H9 (cell line): Measurements from ENCODE around the gene GTF2IRD2. TPM values are rescaled to one million over a fixed set of nuclear protein-coding genes. Genes with fewer than 3 reads are reported as not detected.
"Not testable (repeated sequence)": the region's sequence is repeated elsewhere in the genome, so short reads cannot be mapped to it uniquely, and the experiment has no call there.

Experiments
- DNase-seq: peaks from one replicate; pipeline ENCODE4 v3.0.0-alpha.2; 2017
- H2AFZ ChIP-seq: one replicate; pipeline ENCODE4 v1.6.1; 2013; ENCODE audit warnings: mild to moderate bottlenecking, low read length, control low read depth, moderate library complexity
- H2AK5ac ChIP-seq: 2 replicates; pipeline ENCODE4 v1.6.1; 2013; ENCODE audit warnings: low read length, control low read depth, mixed read lengths; ENCODE audit not compliant: insufficient read length
- H2BK120ac ChIP-seq: one replicate; pipeline ENCODE4 v1.6.1; 2013; ENCODE audit warnings: low read depth, mild to moderate bottlenecking, low read length, control low read depth, inconsistent platforms; ENCODE audit not compliant: poor library complexity, severe bottlenecking
- H2BK12ac ChIP-seq: 2 replicates; pipeline ENCODE4 v1.6.1; 2013; ENCODE audit warnings: low read length, control low read depth, mixed read lengths, low read depth; ENCODE audit not compliant: insufficient read length
- H2BK15ac ChIP-seq: 2 replicates; pipeline ENCODE4 v1.6.1; 2013; ENCODE audit warnings: low read depth, low read length, control low read depth
- H2BK20ac ChIP-seq: one replicate; pipeline ENCODE4 v1.6.1; 2013; ENCODE audit warnings: low read depth, mild to moderate bottlenecking, low read length, control low read depth, inconsistent platforms; ENCODE audit not compliant: poor library complexity, severe bottlenecking
- H2BK5ac ChIP-seq: 2 replicates; pipeline ENCODE4 v1.6.1; 2013; ENCODE audit warnings: low read length, control low read depth, mixed read lengths; ENCODE audit not compliant: insufficient read length
- H3K14ac ChIP-seq: 2 replicates; pipeline ENCODE4 v1.6.1; 2013; ENCODE audit warnings: low read length, control low read depth; ENCODE audit not compliant: insufficient read depth
- H3K18ac ChIP-seq: 2 replicates; pipeline ENCODE4 v1.6.1; 2013; ENCODE audit warnings: low read depth, mild to moderate bottlenecking, mixed read lengths, low read length, control low read depth; ENCODE audit not compliant: insufficient read length
- H3K23ac ChIP-seq: 2 replicates; pipeline ENCODE4 v1.6.1; 2013; ENCODE audit warnings: low read length, control low read depth, mixed read lengths, low read depth; ENCODE audit not compliant: insufficient read length
- H3K23me2 ChIP-seq: 2 replicates; pipeline ENCODE4 v1.6.1; 2013; ENCODE audit warnings: low read depth, mild to moderate bottlenecking, mixed read lengths, low read length, control low read depth; ENCODE audit not compliant: insufficient read length, poor library complexity, severe bottlenecking
- H3K27ac ChIP-seq: 2 replicates; pipeline ENCODE4 v1.5.1; 2013; ENCODE audit warnings: low read length, control low read depth, mixed read lengths, low read depth; ENCODE audit not compliant: insufficient read length
- H3K27me3 ChIP-seq: 2 replicates; pipeline ENCODE4 v1.6.1; 2013; ENCODE audit warnings: low read length, control low read depth, inconsistent platforms; ENCODE audit not compliant: insufficient read depth
- H3K4ac ChIP-seq: 2 replicates; pipeline ENCODE4 v1.6.1; 2013; ENCODE audit warnings: low read depth, mild to moderate bottlenecking, control low read depth, inconsistent platforms, low read length, moderate library complexity
- H3K4me1 ChIP-seq: 2 replicates; pipeline ENCODE4 v1.6.1; 2013; ENCODE audit warnings: low read length, control low read depth, inconsistent platforms; ENCODE audit not compliant: insufficient read depth
- H3K4me2 ChIP-seq: 2 replicates; pipeline ENCODE4 v1.6.1; 2013; ENCODE audit warnings: low read length, control low read depth, mixed read lengths; ENCODE audit not compliant: insufficient read length, insufficient read depth
- H3K56ac ChIP-seq: 2 replicates; pipeline ENCODE4 v1.6.1; 2013; ENCODE audit warnings: low read depth, mild to moderate bottlenecking, mixed read lengths, low read length, control low read depth; ENCODE audit not compliant: insufficient read length
- H3K79me1 ChIP-seq: 2 replicates; pipeline ENCODE4 v1.6.1; 2013; ENCODE audit warnings: low read depth, mild to moderate bottlenecking, moderate library complexity, low read length, control low read depth, inconsistent platforms; ENCODE audit not compliant: insufficient read depth, poor library complexity, severe bottlenecking
- H3K79me2 ChIP-seq: 2 replicates; pipeline ENCODE4 v1.6.1; 2013; ENCODE audit warnings: low read length, control low read depth, inconsistent platforms; ENCODE audit not compliant: insufficient read depth
- H3K9ac ChIP-seq: 2 replicates; pipeline ENCODE4 v1.6.1; 2013; ENCODE audit warnings: low read length, control low read depth, mixed read lengths; ENCODE audit not compliant: insufficient read length; ENCODE audit errors: extremely low read depth
- H3K9me3 ChIP-seq: one replicate; pipeline ENCODE4 v1.6.1; 2013; ENCODE audit warnings: low read depth, low read length, inconsistent platforms; ENCODE audit not compliant: control insufficient read depth
- H3T11ph ChIP-seq: one replicate; pipeline ENCODE4 v1.6.1; 2013; ENCODE audit warnings: mild to moderate bottlenecking, low read length, control low read depth, inconsistent platforms
- H4K20me1 ChIP-seq: one replicate; pipeline ENCODE4 v1.6.1; 2013; ENCODE audit not compliant: control insufficient read depth, insufficient read length, insufficient read depth
- H4K5ac ChIP-seq: 2 replicates; pipeline ENCODE4 v1.6.1; 2013; ENCODE audit warnings: low read depth, mild to moderate bottlenecking, mixed read lengths, low read length, control low read depth; ENCODE audit not compliant: insufficient read length
- H4K8ac ChIP-seq: replicated peaks from 2 replicates; pipeline ENCODE4 v1.6.1; 2013; ENCODE audit warnings: low read length, control low read depth, mixed read lengths, low read depth; ENCODE audit not compliant: insufficient read length
- H4K91ac ChIP-seq: 2 replicates; pipeline ENCODE4 v1.6.1; 2013; ENCODE audit warnings: low read depth, mild to moderate bottlenecking, moderate library complexity, mixed read lengths, low read length, control low read depth; ENCODE audit not compliant: insufficient read length
- H3K27ac Mint-ChIP-seq, 3 experiments: 2 replicates in 2 of 3; 3 replicates in 1 of 3; pipeline ENCODE4 v1.8.0; 2020 to 2021; ENCODE audit warnings: mixed read lengths in 3 of 3, mild to moderate bottlenecking in 1 of 3, moderate library complexity in 1 of 3
- H3K27me3 Mint-ChIP-seq: 2 replicates; pipeline ENCODE4 v1.8.0; 2021; ENCODE audit warnings: low read depth, mild to moderate bottlenecking, moderate library complexity, mixed read lengths
- H3K36me3 Mint-ChIP-seq, 3 experiments: 2 replicates in 2 of 3; 3 replicates in 1 of 3; pipeline ENCODE4 v1.8.0; 2020 to 2021; ENCODE audit warnings: low read depth in 3 of 3, mixed read lengths in 3 of 3; ENCODE audit not compliant: insufficient read depth in 1 of 3
- H3K4me1 Mint-ChIP-seq, 2 experiments: 2 replicates each; pipeline ENCODE4 v1.8.0; 2020; ENCODE audit warnings: mixed read lengths in 2 of 2
- H3K4me3 Mint-ChIP-seq, 2 experiments: 2 replicates in 1 of 2; 3 replicates in 1 of 2; pipeline ENCODE4 v1.8.0; 2020 to 2021; ENCODE audit warnings: mild to moderate bottlenecking in 2 of 2, mixed read lengths in 2 of 2, moderate library complexity in 1 of 2
- H3K9me3 Mint-ChIP-seq, 2 experiments: 2 replicates in 1 of 2; 3 replicates in 1 of 2; pipeline ENCODE4 v1.8.0; 2020; ENCODE audit warnings: mild to moderate bottlenecking in 2 of 2, mixed read lengths in 2 of 2, moderate library complexity in 1 of 2
- WGBS: extraction: QIAGEN DNeasy Blood & Tissue Kit; methylation state at CpG from one replicate; pipeline ENCODE4 v1.1.7; 2013; ENCODE audit warnings: missing lambda C conversion rate, low lambda C conversion rate, mixed read lengths; ENCODE audit not compliant: insufficient read length; ENCODE audit errors: extremely low coverage; 5-methylcytosine and 5-hydroxymethylcytosine counted together
- total RNA-seq: library from RNA; stranded (reverse); gene quantifications from 2 replicates; pipeline ENCODE4 v1.2.1, GENCODE V29; 2021

The GTF2IRD2 gene
- total RNA-seq, 1 experiment from 2014 or later: 9.1 TPM

GRCh38 chr7:74815882-74816281, 35.5 kb downstream of the GTF2IRD2 start:
- H3K4me3 Mint-ChIP-seq, H3K27ac Mint-ChIP-seq, H3T11ph ChIP-seq, H3K79me1 ChIP-seq, H4K20me1 ChIP-seq, H3K79me2 ChIP-seq, H3K23me2 ChIP-seq, H4K5ac ChIP-seq, H3K36me3 Mint-ChIP-seq, H3K9me3 ChIP-seq, H3K18ac ChIP-seq, H3K4me1 Mint-ChIP-seq, H2BK5ac ChIP-seq, H2AK5ac ChIP-seq, H2BK20ac ChIP-seq, H3K56ac ChIP-seq, H3K27ac ChIP-seq, H3K27me3 Mint-ChIP-seq, DNase-seq, H3K9me3 Mint-ChIP-seq, H4K8ac ChIP-seq, H3K27me3 ChIP-seq, H3K4me1 ChIP-seq, H3K23ac ChIP-seq, H4K91ac ChIP-seq, H2BK120ac ChIP-seq, H3K9ac ChIP-seq, H2BK15ac ChIP-seq, H3K4ac ChIP-seq, H2BK12ac ChIP-seq, H3K14ac ChIP-seq, H3K4me2 ChIP-seq, H2AFZ ChIP-seq: not testable (repeated sequence)
- no CpG with 5 or more reads among the region's 3 CpGs for WGBS

DNA sequence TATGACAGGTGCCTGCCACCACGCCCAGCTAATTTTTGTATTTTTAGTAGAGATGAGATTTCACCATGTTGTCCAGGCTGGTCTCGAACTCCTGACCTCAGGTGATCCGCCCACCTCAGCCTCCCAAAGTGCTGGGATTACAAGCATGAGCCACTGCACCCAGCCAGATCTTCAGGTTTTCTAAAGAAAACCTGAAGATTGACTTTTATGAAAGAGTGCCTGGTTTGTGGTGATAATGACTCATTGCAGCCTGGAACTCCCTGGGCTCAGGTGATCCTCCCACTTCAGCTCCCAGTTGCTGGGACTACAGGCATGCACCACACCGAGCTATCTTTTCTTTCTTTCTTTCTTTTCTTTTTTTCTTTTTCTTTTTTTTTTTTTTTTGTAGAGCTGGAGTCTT, 52.8 kb downstream of the GTF2IRD2 start:
- not testable (repeated sequence) for H3K27me3 ChIP-seq, H3K27me3 Mint-ChIP-seq, H2BK20ac ChIP-seq, DNase-seq, H3K4ac ChIP-seq, H3K27ac Mint-ChIP-seq, H3K9ac ChIP-seq, H3K4me3 Mint-ChIP-seq, H3K56ac ChIP-seq, H3K4me1 Mint-ChIP-seq, H3K36me3 Mint-ChIP-seq, H4K91ac ChIP-seq, H3K27ac ChIP-seq, H3T11ph ChIP-seq, H3K23me2 ChIP-seq, H3K14ac ChIP-seq, H3K79me2 ChIP-seq, H3K4me2 ChIP-seq, H3K79me1 ChIP-seq, H3K23ac ChIP-seq, H4K5ac ChIP-seq, H3K9me3 ChIP-seq, H3K4me1 ChIP-seq, H2BK15ac ChIP-seq, H4K8ac ChIP-seq, H2AFZ ChIP-seq, H3K9me3 Mint-ChIP-seq, H2AK5ac ChIP-seq, H4K20me1 ChIP-seq, H3K18ac ChIP-seq, H2BK12ac ChIP-seq, H2BK120ac ChIP-seq, H2BK5ac ChIP-seq
- no CpG with 5 or more reads among the region's 4 CpGs for WGBS
